ENCODE results near the gene ZFYVE28.

Gene ZFYVE28

GRCh38 chr4:2365054-2365912, 53.2 kb downstream of the ZFYVE28 start:
- DNase-seq: no peak

GRCh38 chr4:2364654-2365053, 53.8 kb downstream of the ZFYVE28 start:
- DNase-seq: peak; percentile 39

- no peak for DNase-seq
These were observed 54.3 kb downstream of the ZFYVE28 start for GRCh38 chr4:2363951-2364653.

GRCh38 chr4:2363056-2363721, 55.3 kb downstream of the ZFYVE28 start:
- DNase-seq: no peak

GRCh38 chr4:2362266-2363055, 56.0 kb downstream of the ZFYVE28 start:
- no peak for DNase-seq

- DNase-seq: no peak
These were observed 56.8 kb downstream of the ZFYVE28 start for GRCh38 chr4:2361366-2362265.

GRCh38 chr4:2360396-2360730, 58.1 kb downstream of the ZFYVE28 start:
- no peak for DNase-seq

GRCh38 chr4:2359591-2360395, 58.7 kb downstream of the ZFYVE28 start:
- DNase-seq: no peak

GRCh38 chr4:2357821-2358745, 60.4 kb downstream of the ZFYVE28 start:
- DNase-seq: no peak

- DNase-seq: no peak
These were observed 62.0 kb downstream of the ZFYVE28 start for GRCh38 chr4:2356123-2357069.

- DNase-seq: no peak
These were observed 63.7 kb downstream of the ZFYVE28 start for GRCh38 chr4:2354760-2355159.

- DNase-seq: no peak
These were observed 64.3 kb downstream of the ZFYVE28 start for GRCh38 chr4:2354118-2354517.

GRCh38 chr4:2353222-2354107, 65.0 kb downstream of the ZFYVE28 start:
- DNase-seq: no peak

- no peak for DNase-seq
These were observed 65.7 kb downstream of the ZFYVE28 start for GRCh38 chr4:2352729-2353221.

- DNase-seq: no peak
These were observed 66.3 kb downstream of the ZFYVE28 start for GRCh38 chr4:2352171-2352570.

GRCh38 chr4:2350982-2351381, 67.5 kb downstream of the ZFYVE28 start:
- DNase-seq: no peak

- DNase-seq: no peak
These were observed 69.7 kb downstream of the ZFYVE28 start for GRCh38 chr4:2348786-2349185.

Measured in hematopoietic multipotent progenitor cell treated with erythropoietin and hydrocortisone succinate and interleukin-3 and kit ligand, for 8 days (in vitro differentiated cells).